Epithelial cell of esophagus (primary cell): ENCODE results near the gene ANP32E.
A peak's percentile ranks its signal among the peaks of the same experiment; 100 is the strongest.

ENCODE experiments used
- DNase-seq: peaks from one replicate; pipeline ENCODE4 v3.0.0; 2010; ENCODE audit warnings: low read depth
- H3K4me3 ChIP-seq: 2 replicates; pipeline ENCODE4 v1.5.1; 2011; ENCODE audit warnings: mild to moderate bottlenecking, low read length, control low read depth
- CTCF ChIP-seq: IDR thresholded peaks from 2 replicates; pipeline ENCODE4 v1.5.1; 2011; ENCODE audit warnings: low read depth, mild to moderate bottlenecking, low read length, control low read depth, inconsistent platforms; ENCODE audit not compliant: insufficient read depth; ENCODE audit errors: missing control alignments

Gene ANP32E

GRCh38 chr1:150263549-150263948 lies 27.6 kb upstream of the ANP32E start:
- no peak overlapping the region for H3K4me3 ChIP-seq
- DNase-seq: no peak
- no peak for TF ChIP-seq CTCF

- no peak for TF ChIP-seq CTCF
- DNase-seq: peak; percentile 77
- H3K4me3 ChIP-seq: no peak overlapping the region
Measured at GRCh38 chr1:150262388-150263320, 26.7 kb upstream of the ANP32E start.

- TF ChIP-seq CTCF: no peak
Measured at GRCh38 chr1:150261367-150261766, 25.5 kb upstream of the ANP32E start.

GRCh38 chr1:150259758-150260669 lies 24.1 kb upstream of the ANP32E start:
- H3K4me3 ChIP-seq: peak overlapping the region; percentile 20
- peak; percentile 50 for DNase-seq
- no peak for TF ChIP-seq CTCF

More at GRCh38 chr1:150261367-150261766, 25.5 kb upstream of the ANP32E start:
- no peak for DNase-seq
- no peak overlapping the region for H3K4me3 ChIP-seq

GRCh38 chr1:150259217-150259616 lies 23.3 kb upstream of the ANP32E start:
- H3K4me3 ChIP-seq: no peak overlapping the region
- TF ChIP-seq CTCF: no peak
- DNase-seq: no peak

- TF ChIP-seq CTCF: no peak
- DNase-seq: no peak
- H3K4me3 ChIP-seq: no peak within 1 kb of the TSS
Measured at GRCh38 chr1:150257624-150258585, 22.0 kb upstream of the ANP32E start, which contains the start of gene CA14. Gene CA14 (plus strand): TSS chr1:150257774. CDS start chr1:150258129, 355 bp downstream.
